ENCODE data around the gene PEX16. TPM values are rescaled to one million over a fixed set of nuclear protein-coding genes. Genes with fewer than 3 reads are reported as not detected.
A peak's percentile ranks its signal among the peaks of the same experiment; 100 is the strongest.

The PEX16 gene
- total RNA-seq (10.5 TPM), polyA plus RNA-seq (41.5 TPM)

DNA sequence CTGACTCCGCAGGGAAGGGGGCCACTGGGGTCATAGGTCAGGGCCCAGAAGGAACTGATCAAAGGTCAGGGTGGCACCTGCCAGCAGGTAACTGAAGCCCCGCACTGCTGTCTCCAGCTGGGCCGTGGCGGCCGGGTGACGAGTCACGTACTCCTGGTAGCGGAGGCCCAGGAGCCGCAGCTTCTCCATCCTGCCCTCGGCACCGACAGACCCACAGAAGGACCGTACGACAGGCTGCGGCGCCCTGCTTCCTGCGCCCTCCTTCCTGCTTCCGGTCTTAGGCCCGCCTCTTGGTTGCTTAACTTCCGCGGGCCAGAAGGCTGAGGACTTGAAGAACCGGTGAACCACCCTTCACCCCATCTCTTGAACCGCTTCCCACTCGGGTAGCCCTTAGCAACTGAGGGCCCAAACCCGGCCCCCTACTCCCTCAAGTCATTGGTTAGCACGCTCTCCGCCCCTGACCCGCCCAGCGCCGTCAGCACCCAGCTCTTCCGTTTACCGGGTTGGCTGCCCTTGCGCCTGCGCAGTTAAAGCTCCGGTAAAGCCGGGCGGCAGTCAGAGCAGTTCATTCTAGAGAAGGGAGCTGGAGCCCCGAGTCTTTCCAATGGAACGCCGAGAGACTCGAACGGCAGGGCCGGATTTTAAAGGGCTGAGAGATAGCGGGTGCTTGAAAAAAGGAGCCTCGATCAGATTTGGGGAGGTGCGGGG is at the start of gene PEX16:
PEX16 (minus strand) TSS at position 255 of the 708 bp plus-strand sequence; CDS start at position 189, 66 bp downstream.
- Histone ChIP-seq H3K36me3 (ENCODE audit: insufficient read depth) (no peaks in the 10 kb centered on the region), H3K4me1 (ENCODE audit: insufficient read depth) (peaks cover 2% of the 10 kb centered on the region), H3K27ac (ENCODE audit: low read depth) (peak within 1 kb of the TSS; percentile 46), H3K4me3 (ENCODE audit: low read depth, low read length) (peak within 1 kb of the TSS; percentile 73)
- peak; percentile 96 for DNase-seq (ENCODE audit: extremely low spot score)
- under 1% methylated on average over 45 of the region's 45 CpGs for WGBS

GRCh38 chr11:45964911-45965389 is 47.3 kb upstream of the PEX16 start:
- Histone ChIP-seq H3K36me3 (ENCODE audit: insufficient read depth) (no peaks in the 10 kb centered on the region), H3K4me3 (ENCODE audit: low read depth, low read length) (no peak overlapping the region), H3K4me1 (ENCODE audit: insufficient read depth) (no peaks in the 10 kb centered on the region), H3K27ac (ENCODE audit: low read depth) (no peak overlapping the region)
- 22% methylated on average over 9 of the region's 9 CpGs for WGBS
- DNase-seq (ENCODE audit: extremely low spot score) = peak; percentile 48

DNA sequence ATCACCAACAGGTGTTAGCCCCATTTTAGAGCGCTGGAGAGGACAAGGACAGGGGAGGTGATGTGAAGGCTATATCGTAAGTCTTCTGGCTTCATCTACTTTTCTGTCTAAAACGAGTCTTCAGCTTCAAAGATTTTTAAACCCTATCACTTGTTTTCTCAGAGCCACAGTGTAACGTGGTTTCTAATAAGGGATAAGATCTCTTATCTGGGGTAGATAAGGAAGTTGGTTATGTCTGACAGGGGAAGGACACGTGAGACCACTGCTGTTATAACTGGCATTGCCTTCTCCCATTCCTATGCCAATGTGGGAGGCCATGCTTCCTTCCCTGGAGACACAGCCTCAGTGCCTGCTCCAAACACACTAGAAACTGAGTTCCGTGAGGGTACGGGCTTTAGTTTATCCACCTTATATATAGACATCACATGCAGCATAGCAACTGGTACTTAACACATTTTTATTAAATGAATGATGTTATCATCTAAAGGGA is 44.1 kb upstream of the PEX16 start:
- no peak for DNase-seq (ENCODE audit: extremely low spot score)
- H3K27ac ChIP-seq (ENCODE audit: low read depth) = no peak overlapping the region
- WGBS = 76% methylated on average over 7 of the region's 7 CpGs
- no peaks in the 10 kb centered on the region for H3K36me3 ChIP-seq (ENCODE audit: insufficient read depth)
- no peak overlapping the region for H3K4me3 ChIP-seq (ENCODE audit: low read depth, low read length)
- H3K4me1 ChIP-seq (ENCODE audit: insufficient read depth) = no peaks in the 10 kb centered on the region

DNA sequence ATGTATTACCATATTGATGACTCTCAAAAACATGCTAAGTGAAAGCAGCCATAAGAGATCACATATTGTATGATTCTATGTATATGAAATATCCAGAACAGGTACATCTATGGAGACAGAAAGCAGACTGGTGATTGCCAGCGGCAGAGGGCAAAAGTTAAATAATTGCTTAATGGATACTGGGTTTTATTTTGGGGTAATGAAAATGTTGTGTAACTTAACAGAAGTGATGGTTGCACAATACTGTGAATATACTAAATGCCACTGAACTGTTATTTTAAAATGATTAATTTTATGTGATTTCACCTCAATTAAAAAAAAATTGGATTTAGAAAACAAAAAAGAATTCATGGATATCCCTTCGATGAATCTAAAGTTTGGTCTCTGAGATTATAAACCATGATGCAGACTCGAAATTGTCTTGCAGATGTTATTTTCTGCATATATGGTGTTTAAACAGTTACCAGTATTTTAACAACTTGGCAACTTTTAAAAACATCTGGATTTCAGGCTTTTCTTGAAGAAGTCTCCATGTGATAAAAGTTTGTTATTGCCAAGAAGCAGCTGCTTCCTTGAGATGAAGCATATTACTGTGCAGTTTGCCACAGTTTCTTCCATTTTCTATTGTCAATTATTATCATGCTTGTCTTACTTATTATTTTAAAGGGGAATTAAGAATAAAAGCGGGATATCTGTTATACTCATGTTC is 42.9 kb upstream of the PEX16 start:
- no peaks in the 10 kb centered on the region for H3K36me3 ChIP-seq (ENCODE audit: insufficient read depth)
- no peak overlapping the region for H3K27ac ChIP-seq (ENCODE audit: low read depth)
- H3K4me3 ChIP-seq (ENCODE audit: low read depth, low read length) = no peak overlapping the region
- no peak for DNase-seq (ENCODE audit: extremely low spot score)
- no peaks in the 10 kb centered on the region for H3K4me1 ChIP-seq (ENCODE audit: insufficient read depth)
- WGBS = 57% methylated on average over 4 of the region's 4 CpGs

- H3K4me3 ChIP-seq (ENCODE audit: low read depth, low read length) = no peak overlapping the region
- H3K36me3 ChIP-seq (ENCODE audit: insufficient read depth) = no peaks in the 10 kb centered on the region
- no peak overlapping the region for H3K27ac ChIP-seq (ENCODE audit: low read depth)
- 85% methylated on average over 1 of the region's 1 CpG for WGBS
- H3K4me1 ChIP-seq (ENCODE audit: insufficient read depth) = no peaks in the 10 kb centered on the region
- DNase-seq (ENCODE audit: extremely low spot score) = no peak
Measured at GRCh38 chr11:45959851-45960250, 42.2 kb upstream of the PEX16 start.

DNA sequence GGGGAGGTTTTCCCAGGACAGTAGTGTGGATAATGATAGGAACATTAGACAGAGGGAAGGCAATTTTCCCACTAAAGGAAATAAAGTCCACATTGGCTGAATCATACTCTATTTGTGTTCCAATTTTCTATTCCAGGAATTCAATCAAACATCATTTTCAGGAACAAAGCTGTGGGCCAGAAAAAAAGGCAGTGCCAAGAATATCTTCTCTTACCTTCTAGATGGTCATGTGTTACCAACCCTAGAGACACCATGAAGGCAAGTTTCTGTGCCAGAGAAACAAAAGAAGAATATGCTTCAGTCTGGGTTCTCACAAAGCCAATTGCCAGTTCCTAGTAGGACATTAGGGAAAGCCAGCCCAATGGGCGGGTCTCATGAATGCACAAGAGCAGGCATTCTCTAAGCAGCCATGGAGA is 32.3 kb upstream of the PEX16 start:
- DNase-seq (ENCODE audit: extremely low spot score) = no peak
- WGBS = 83% methylated on average over 1 of the region's 1 CpG
- no peak overlapping the region for H3K4me3 ChIP-seq (ENCODE audit: low read depth, low read length)
- peaks cover 10% of the 10 kb centered on the region for H3K36me3 ChIP-seq (ENCODE audit: insufficient read depth)
- peak overlapping the region; percentile 1 for H3K27ac ChIP-seq (ENCODE audit: low read depth)
- no peaks in the 10 kb centered on the region for H3K4me1 ChIP-seq (ENCODE audit: insufficient read depth)

DNA sequence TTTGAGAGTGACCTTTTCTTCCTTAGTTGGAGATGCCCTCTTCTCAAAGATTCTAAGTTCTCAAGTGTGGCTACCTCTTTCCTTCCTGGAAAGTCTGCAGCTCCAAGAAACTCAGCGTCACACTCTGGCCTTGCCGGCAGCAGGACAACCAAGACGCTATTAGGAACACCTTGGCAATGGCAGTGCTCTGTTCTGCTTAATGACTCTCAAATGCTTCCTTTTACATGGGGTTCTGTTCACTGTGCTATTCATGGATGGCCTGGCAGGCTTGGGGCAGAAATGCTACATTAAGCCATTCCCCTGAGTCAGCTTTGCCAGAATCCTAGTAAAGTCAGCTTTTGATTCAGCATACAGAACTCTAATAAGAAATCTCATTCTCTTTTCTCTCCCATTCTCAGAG is 30.7 kb upstream of the PEX16 start:
- no peak overlapping the region for H3K27ac ChIP-seq (ENCODE audit: low read depth)
- no peak overlapping the region for H3K4me3 ChIP-seq (ENCODE audit: low read depth, low read length)
- H3K36me3 ChIP-seq (ENCODE audit: insufficient read depth) = peaks cover 10% of the 10 kb centered on the region
- 96% methylated on average over 3 of the region's 3 CpGs for WGBS
- H3K4me1 ChIP-seq (ENCODE audit: insufficient read depth) = no peaks in the 10 kb centered on the region
- DNase-seq (ENCODE audit: extremely low spot score) = no peak

GRCh38 chr11:45947885-45948284 is 30.2 kb upstream of the PEX16 start:
- DNase-seq (ENCODE audit: extremely low spot score) = no peak
- no peak overlapping the region for H3K27ac ChIP-seq (ENCODE audit: low read depth)
- no peaks in the 10 kb centered on the region for H3K4me1 ChIP-seq (ENCODE audit: insufficient read depth)
- H3K4me3 ChIP-seq (ENCODE audit: low read depth, low read length) = no peak overlapping the region
- peaks cover 6% of the 10 kb centered on the region for H3K36me3 ChIP-seq (ENCODE audit: insufficient read depth)
- WGBS = 98% methylated on average over 1 of the region's 1 CpG

DNA sequence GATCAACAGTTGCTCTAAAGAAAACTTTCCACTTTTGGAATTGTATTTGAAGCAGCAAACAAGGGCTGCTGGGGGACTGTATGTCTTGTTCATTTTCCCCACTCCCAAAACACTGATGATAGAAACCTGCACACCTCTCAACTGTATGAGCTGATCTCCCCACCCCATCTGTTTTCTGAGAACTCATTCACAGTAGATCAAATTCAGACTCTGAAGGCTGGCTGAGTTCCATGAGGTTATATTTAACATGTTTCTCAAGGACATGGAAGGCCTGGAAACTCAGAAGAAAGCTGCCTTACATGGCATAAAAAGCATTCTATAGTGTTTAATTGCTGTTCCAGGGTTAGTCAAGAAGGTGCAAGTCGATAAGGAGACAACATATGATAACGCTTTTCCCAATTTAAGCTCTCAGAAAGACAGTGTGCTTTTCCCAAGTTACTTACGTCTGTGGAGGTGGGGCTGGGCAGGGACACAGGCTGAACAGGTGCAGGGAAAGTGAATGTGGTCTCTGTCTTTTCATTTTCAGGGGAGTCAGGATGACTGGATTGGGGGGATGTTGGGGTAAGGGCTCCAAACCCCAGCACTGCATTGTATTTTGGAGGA is 27.8 kb upstream of the PEX16 start:
- no peak overlapping the region for H3K4me3 ChIP-seq (ENCODE audit: low read depth, low read length)
- no peaks in the 10 kb centered on the region for H3K4me1 ChIP-seq (ENCODE audit: insufficient read depth)
- WGBS = 76% methylated on average over 3 of the region's 3 CpGs
- H3K27ac ChIP-seq (ENCODE audit: low read depth) = no peak overlapping the region
- DNase-seq (ENCODE audit: extremely low spot score) = no peak
- H3K36me3 ChIP-seq (ENCODE audit: insufficient read depth) = peaks cover 4% of the 10 kb centered on the region

DNA sequence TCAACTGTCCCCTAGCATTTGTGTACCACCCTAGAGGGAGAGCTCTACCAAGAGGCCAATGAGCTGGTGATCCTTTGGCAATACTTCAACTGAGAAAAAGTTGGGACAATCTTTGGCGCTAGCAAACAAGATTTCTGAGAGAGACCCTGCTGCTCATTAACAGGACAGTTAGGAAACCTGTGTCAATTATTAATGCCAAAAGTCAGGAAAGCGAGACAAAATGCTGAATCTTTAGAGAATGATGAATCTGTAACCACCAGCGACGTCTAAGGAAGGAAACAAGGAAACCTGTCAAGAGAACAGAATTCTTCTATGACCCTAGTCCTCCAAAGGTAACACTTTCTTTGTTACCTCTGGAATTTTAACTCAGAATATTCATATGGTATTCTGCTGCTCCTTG is 24.7 kb upstream of the PEX16 start:
- Histone ChIP-seq H3K4me1 (ENCODE audit: insufficient read depth) (no peaks in the 10 kb centered on the region), H3K27ac (ENCODE audit: low read depth) (no peak overlapping the region), H3K36me3 (ENCODE audit: insufficient read depth) (no peaks in the 10 kb centered on the region), H3K4me3 (ENCODE audit: low read depth, low read length) (no peak overlapping the region)
- whole genome bisulfite sequencing = 96% methylated on average over 4 of the region's 4 CpGs
- no peak for DNase-seq (ENCODE audit: extremely low spot score)

DNA sequence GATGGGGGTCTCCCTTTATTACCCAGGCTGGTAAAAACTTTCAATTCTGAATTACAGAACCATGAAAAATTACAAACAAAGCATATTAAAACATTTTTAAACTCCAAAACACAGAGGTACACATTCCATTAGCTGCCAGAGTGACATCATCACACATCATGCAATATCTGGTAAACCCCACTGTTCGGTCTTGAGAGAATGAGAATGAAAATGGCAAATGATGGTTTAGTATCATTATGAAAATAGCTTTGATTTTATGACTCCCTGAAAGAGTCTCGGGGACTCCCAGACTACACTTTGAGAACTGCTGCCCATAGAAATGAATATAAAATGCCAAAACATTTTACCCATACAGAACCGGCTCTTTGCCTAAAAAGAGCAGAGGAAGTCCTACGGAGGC is 23.6 kb upstream of the PEX16 start:
- no peaks in the 10 kb centered on the region for H3K4me1 ChIP-seq (ENCODE audit: insufficient read depth)
- no peaks in the 10 kb centered on the region for H3K36me3 ChIP-seq (ENCODE audit: insufficient read depth)
- H3K27ac ChIP-seq (ENCODE audit: low read depth) = no peak overlapping the region
- no peak overlapping the region for H3K4me3 ChIP-seq (ENCODE audit: low read depth, low read length)
- WGBS = 93% methylated on average over 4 of the region's 4 CpGs
- no peak for DNase-seq (ENCODE audit: extremely low spot score)

GRCh38 chr11:45939836-45940235 is 22.2 kb upstream of the PEX16 start:
- no peak for DNase-seq (ENCODE audit: extremely low spot score)
- Histone ChIP-seq H3K36me3 (ENCODE audit: insufficient read depth) (peaks cover 3% of the 10 kb centered on the region), H3K27ac (ENCODE audit: low read depth) (no peak overlapping the region), H3K4me3 (ENCODE audit: low read depth, low read length) (no peak overlapping the region), H3K4me1 (ENCODE audit: insufficient read depth) (no peaks in the 10 kb centered on the region)
- 81% methylated on average over 2 of the region's 2 CpGs for WGBS

- DNase-seq (ENCODE audit: extremely low spot score) = no peak
- no peak overlapping the region for H3K4me3 ChIP-seq (ENCODE audit: low read depth, low read length)
- 89% methylated on average over 10 of the region's 10 CpGs for WGBS
- no peaks in the 10 kb centered on the region for H3K4me1 ChIP-seq (ENCODE audit: insufficient read depth)
- H3K36me3 ChIP-seq (ENCODE audit: insufficient read depth) = peaks cover 6% of the 10 kb centered on the region
- no peak overlapping the region for H3K27ac ChIP-seq (ENCODE audit: low read depth)
Measured at GRCh38 chr11:45937916-45938315, 20.2 kb upstream of the PEX16 start.
